Measurements from ENCODE around the gene CDK4.

DNA sequence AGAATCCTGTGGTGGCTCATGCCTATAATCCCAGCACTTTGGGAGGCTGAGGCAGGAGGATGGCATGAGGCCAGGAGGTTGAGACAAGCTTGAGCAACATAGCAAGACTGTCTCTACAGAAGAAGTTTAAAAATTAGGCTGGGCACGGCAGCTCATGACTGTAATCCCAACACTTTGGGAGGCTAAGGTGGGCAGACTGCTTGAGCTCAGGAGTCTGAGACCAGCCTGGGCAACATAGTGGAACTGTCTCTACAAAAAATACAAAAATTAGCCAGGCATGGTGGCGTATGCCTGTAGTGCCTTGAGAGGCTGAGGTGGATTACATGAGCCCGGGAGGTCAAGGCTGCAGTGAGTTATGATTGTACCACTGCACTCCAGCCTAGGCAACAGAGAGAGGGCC is 15.8 kb upstream of the CDK4 start:
- no peak for TF ChIP-seq CTCF (IDR thresholded peaks at IDR 0.05; ENCODE audit: low read depth, low read length, missing input control)
- TF ChIP-seq RAD21 (IDR thresholded peaks at IDR 0.05): no peak
- no peak for TF ChIP-seq YY1 (IDR thresholded peaks at IDR 0.05)
